Activated CD4-positive, alpha-beta memory T cell treated with anti-CD3 and anti-CD28 coated beads, Interleukin-2, amount 10 ng/mL, durations not matched to agents 7 days and 5 days (primary cell): ENCODE results near the gene KTN1. TPM values are rescaled to one million over a fixed set of nuclear protein-coding genes. Genes with fewer than 3 reads are reported as not detected.
A peak's percentile ranks its signal among the peaks of the same experiment; 100 is the strongest.

Experiments
- CTCF ChIA-PET: fragments of 350-600 bp; sonication (Branson Sonifier 250); formaldehyde crosslinking; loops from one replicate; lab custom pipeline; 2021; ENCODE audit warnings: antibody characterized with exemption, inconsistent platforms; lab: Charles Lee
- POLR2A ChIA-PET: fragments of 350-600 bp; sonication (Branson Sonifier 250); formaldehyde crosslinking; loops from one replicate; lab custom pipeline; 2021; ENCODE audit warnings: antibody characterized with exemption; lab: Charles Lee
- DNase-seq: peaks from one replicate; pipeline ENCODE4 v3.0.0-alpha.2; 2020
- H3K27ac Mint-ChIP-seq: one replicate; pipeline ENCODE4 v1.8.0; 2021; ENCODE audit warnings: mild to moderate bottlenecking, mixed read lengths
- H3K27me3 Mint-ChIP-seq: one replicate; pipeline ENCODE4 v1.8.0; 2021; ENCODE audit warnings: mixed read lengths
- H3K36me3 Mint-ChIP-seq: one replicate; pipeline ENCODE4 v1.8.0; 2021; ENCODE audit warnings: low read depth, mixed read lengths
- H3K4me1 Mint-ChIP-seq: one replicate; pipeline ENCODE4 v1.8.0; 2021; ENCODE audit warnings: mixed read lengths
- H3K4me3 Mint-ChIP-seq: one replicate; pipeline ENCODE4 v1.8.0; 2021; ENCODE audit warnings: mild to moderate bottlenecking, mixed read lengths
- H3K9me3 Mint-ChIP-seq: one replicate; pipeline ENCODE4 v1.8.0; 2021; ENCODE audit warnings: mixed read lengths
- total RNA-seq, 2 experiments: library from RNA; stranded (reverse); gene quantifications; one replicate each; pipeline ENCODE4 v1.2.3, GENCODE V29; 2021

The KTN1 gene
- total RNA-seq, 2 experiments from 2014 or later = 96.7 to 99.9 TPM

- no peaks in the 10 kb centered on the region for H3K9me3 Mint-ChIP-seq
- H3K4me3 Mint-ChIP-seq = no peak overlapping the region
- no peak overlapping the region for H3K27ac Mint-ChIP-seq
- H3K36me3 Mint-ChIP-seq = no peaks in the 10 kb centered on the region
- DNase-seq = no peak
- ChIA-PET POLR2A (no interaction called here), CTCF (no interaction called here)
- no peaks in the 10 kb centered on the region for H3K27me3 Mint-ChIP-seq
- H3K4me1 Mint-ChIP-seq = no peaks in the 10 kb centered on the region
Measured at GRCh38 chr14:55721353-55721752, 141.3 kb downstream of the KTN1 start.

GRCh38 chr14:55722054-55722453, 142.0 kb downstream of the KTN1 start:
- no peaks in the 10 kb centered on the region for H3K27me3 Mint-ChIP-seq
- H3K9me3 Mint-ChIP-seq = no peaks in the 10 kb centered on the region
- no peak overlapping the region for H3K27ac Mint-ChIP-seq
- POLR2A ChIA-PET = no interaction called here
- H3K4me1 Mint-ChIP-seq = no peaks in the 10 kb centered on the region
- no peak for DNase-seq
- H3K4me3 Mint-ChIP-seq = no peak overlapping the region
- CTCF ChIA-PET = no interaction called here
- no peaks in the 10 kb centered on the region for H3K36me3 Mint-ChIP-seq

GRCh38 chr14:55724736-55725135, 144.7 kb downstream of the KTN1 start:
- POLR2A ChIA-PET = no interaction called here
- Mint-ChIP-seq H3K27me3 (peaks cover 2% of the 10 kb centered on the region), H3K4me3 (no peak overlapping the region), H3K27ac (no peak overlapping the region), H3K4me1 (no peaks in the 10 kb centered on the region), H3K36me3 (peaks cover 3% of the 10 kb centered on the region), H3K9me3 (no peaks in the 10 kb centered on the region)
- CTCF ChIA-PET = interaction anchor here (1.4 kb wide), 1 partner anchor 9 kb away, joined by 6 read pairs; no protein-coding TSS in a partner anchor
- no peak for DNase-seq

GRCh38 chr14:55730592-55731310, 150.7 kb downstream of the KTN1 start:
- CTCF ChIA-PET = interaction anchor here (1.0 to 2.5 kb wide), 14 partner anchors 13 to 746 kb away, joined by 3 to 16 read pairs (median 4); partner anchors contain the start of gene PELI2
- Mint-ChIP-seq H3K36me3 (peaks cover 3% of the 10 kb centered on the region), H3K27me3 (peaks cover 2% of the 10 kb centered on the region), H3K9me3 (peaks cover 3% of the 10 kb centered on the region), H3K4me3 (no peak overlapping the region), H3K27ac (peak overlapping the region; percentile 38), H3K4me1 (peaks cover 14% of the 10 kb centered on the region)
- DNase-seq = no peak
- POLR2A ChIA-PET = no interaction called here

GRCh38 chr14:55731311-55731872, 151.4 kb downstream of the KTN1 start:
- DNase-seq = no peak
- Mint-ChIP-seq H3K4me3 (no peak overlapping the region), H3K9me3 (peaks cover 7% of the 10 kb centered on the region), H3K36me3 (peaks cover 3% of the 10 kb centered on the region), H3K4me1 (peaks cover 16% of the 10 kb centered on the region), H3K27me3 (peaks cover 2% of the 10 kb centered on the region), H3K27ac (peak overlapping the region; percentile 38)
- POLR2A ChIA-PET = interaction anchor here (0.7 to 2.8 kb wide), 3 partner anchors 13 to 609 kb away, joined by 3 to 10 read pairs (median 4); no protein-coding TSS in a partner anchor
- CTCF ChIA-PET = interaction anchor here (0.8 to 2.5 kb wide), 22 partner anchors 12 to 759 kb away, joined by 3 to 16 read pairs (median 4); partner anchors contain the start of gene PELI2

GRCh38 chr14:55731881-55732498, 152.0 kb downstream of the KTN1 start:
- CTCF ChIA-PET = interaction anchor here (0.8 to 2.5 kb wide), 22 partner anchors 12 to 759 kb away, joined by 3 to 16 read pairs (median 4); partner anchors contain the start of gene PELI2
- Mint-ChIP-seq H3K4me3 (no peak overlapping the region), H3K27ac (no peak overlapping the region), H3K4me1 (peaks cover 16% of the 10 kb centered on the region), H3K9me3 (peaks cover 12% of the 10 kb centered on the region), H3K27me3 (peaks cover 2% of the 10 kb centered on the region), H3K36me3 (peaks cover 3% of the 10 kb centered on the region)
- DNase-seq = peak; percentile 61
- POLR2A ChIA-PET = interaction anchor here (0.7 to 2.8 kb wide), 3 partner anchors 12 to 608 kb away, joined by 3 to 10 read pairs (median 4); no protein-coding TSS in a partner anchor

GRCh38 chr14:55733599-55733998, 153.6 kb downstream of the KTN1 start:
- ChIA-PET POLR2A (interaction anchor here (2.8 kb wide), 1 partner anchor 74 kb away, joined by 10 read pairs; no protein-coding TSS in a partner anchor), CTCF (interaction anchor here (1.3 to 2.0 kb wide), 5 partner anchors 8 to 741 kb away, joined by 3 to 8 read pairs (median 6); no protein-coding TSS in a partner anchor)
- Mint-ChIP-seq H3K9me3 (peaks cover 12% of the 10 kb centered on the region), H3K27ac (no peak overlapping the region), H3K36me3 (no peaks in the 10 kb centered on the region), H3K27me3 (no peaks in the 10 kb centered on the region), H3K4me3 (no peak overlapping the region), H3K4me1 (peaks cover 16% of the 10 kb centered on the region)
- no peak for DNase-seq

Other genes with a start within 250 kb of the KTN1 start
- 1 to 10 TPM; 5.5 TPM for gene ATG14, start 168.4 kb upstream of the KTN1 start, total RNA-seq
- not detected for gene TBPL2, start 139.6 kb upstream of the KTN1 start, total RNA-seq